ENCODE measurements around the gene PRKAR2B. TPM values are rescaled to one million over a fixed set of nuclear protein-coding genes. Genes with fewer than 3 reads are reported as not detected.

PRKAR2B gene
- total and polyA plus RNA-seq, 2 experiments from 2014 or later = 48.8 to 50.6 TPM

GRCh38 chr7:107122486-107122911, 78.0 kb downstream of the PRKAR2B start:
- H3K36me3 Mint-ChIP-seq (ENCODE audit: low read depth) = no peaks in the 10 kb centered on the region
- H3K27ac ChIP-seq (ENCODE audit: low read depth) = no peak overlapping the region

More at GRCh38 chr7:107122486-107122911, 78.0 kb downstream of the PRKAR2B start:
- ATAC-seq (no peak), DNase-seq (ENCODE audit: low spot score) (no peak)
- Mint-ChIP-seq H3K4me1 (peaks cover 27% of the 10 kb centered on the region), H3K27me3 (ENCODE audit: insufficient read depth, low read depth, poor library complexity) (peaks cover 3% of the 10 kb centered on the region), H3K9me3 (no peaks in the 10 kb centered on the region), H3K4me3 (no peak overlapping the region), H3K27ac (no peak overlapping the region)
- Histone ChIP-seq H3F3A (replicated peaks; ENCODE audit: low read depth) (no peaks in the 10 kb centered on the region), H3K4me2 (no peak overlapping the region), H3K27me3 (ENCODE audit: insufficient read depth) (no peaks in the 10 kb centered on the region), H3K36me3 (ENCODE audit: insufficient read depth) (no peaks in the 10 kb centered on the region), H2AFZ (no peak overlapping the region), H3K4me3 (no peak overlapping the region), H4K20me1 (replicated peaks; ENCODE audit: insufficient read depth) (no peaks in the 10 kb centered on the region), H3K79me2 (replicated peaks; ENCODE audit: insufficient read depth) (no peaks in the 10 kb centered on the region; the same call in none of the 2 replicates), H3K4me1 (ENCODE audit: insufficient read depth) (peaks cover 12% of the 10 kb centered on the region), H3K9me2 (ENCODE audit: insufficient read depth) (no peaks in the 10 kb centered on the region)
- no peak for TF ChIP-seq EZH2phosphoT487 (IDR thresholded peaks at IDR 0.05; ENCODE audit: unreplicated experiment)
- TF ChIP-seq POLR2AphosphoS5 (IDR thresholded peaks at IDR 0.05; ENCODE audit: low read depth) = no peak
- TF ChIP-seq ZNF331 (CRISPR knock-in tag; IDR thresholded peaks at IDR 0.05; ENCODE audit: low read depth) = no peak
- TF ChIP-seq, protein P1, sequence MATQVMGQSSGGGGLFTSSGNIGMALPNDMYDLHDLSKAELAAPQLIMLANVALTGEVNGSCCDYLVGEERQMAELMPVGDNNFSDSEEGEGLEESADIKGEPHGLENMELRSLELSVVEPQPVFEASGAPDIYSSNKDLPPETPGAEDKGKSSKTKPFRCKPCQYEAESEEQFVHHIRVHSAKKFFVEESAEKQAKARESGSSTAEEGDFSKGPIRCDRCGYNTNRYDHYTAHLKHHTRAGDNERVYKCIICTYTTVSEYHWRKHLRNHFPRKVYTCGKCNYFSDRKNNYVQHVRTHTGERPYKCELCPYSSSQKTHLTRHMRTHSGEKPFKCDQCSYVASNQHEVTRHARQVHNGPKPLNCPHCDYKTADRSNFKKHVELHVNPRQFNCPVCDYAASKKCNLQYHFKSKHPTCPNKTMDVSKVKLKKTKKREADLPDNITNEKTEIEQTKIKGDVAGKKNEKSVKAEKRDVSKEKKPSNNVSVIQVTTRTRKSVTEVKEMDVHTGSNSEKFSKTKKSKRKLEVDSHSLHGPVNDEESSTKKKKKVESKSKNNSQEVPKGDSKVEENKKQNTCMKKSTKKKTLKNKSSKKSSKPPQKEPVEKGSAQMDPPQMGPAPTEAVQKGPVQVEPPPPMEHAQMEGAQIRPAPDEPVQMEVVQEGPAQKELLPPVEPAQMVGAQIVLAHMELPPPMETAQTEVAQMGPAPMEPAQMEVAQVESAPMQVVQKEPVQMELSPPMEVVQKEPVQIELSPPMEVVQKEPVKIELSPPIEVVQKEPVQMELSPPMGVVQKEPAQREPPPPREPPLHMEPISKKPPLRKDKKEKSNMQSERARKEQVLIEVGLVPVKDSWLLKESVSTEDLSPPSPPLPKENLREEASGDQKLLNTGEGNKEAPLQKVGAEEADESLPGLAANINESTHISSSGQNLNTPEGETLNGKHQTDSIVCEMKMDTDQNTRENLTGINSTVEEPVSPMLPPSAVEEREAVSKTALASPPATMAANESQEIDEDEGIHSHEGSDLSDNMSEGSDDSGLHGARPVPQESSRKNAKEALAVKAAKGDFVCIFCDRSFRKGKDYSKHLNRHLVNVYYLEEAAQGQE (IDR thresholded peaks at IDR 0.05; ENCODE audit: unreplicated experiment) = no peak
- no peak for TF ChIP-seq JUNB (IDR thresholded peaks at IDR 0.05; ENCODE audit: unreplicated experiment)
- no peak for TF ChIP-seq EZH2 (IDR thresholded peaks at IDR 0.05; ENCODE audit: low read depth, unreplicated experiment)
- TF ChIP-seq ETS1 (IDR thresholded peaks at IDR 0.05) = no peak
- TF ChIP-seq, protein P2, sequence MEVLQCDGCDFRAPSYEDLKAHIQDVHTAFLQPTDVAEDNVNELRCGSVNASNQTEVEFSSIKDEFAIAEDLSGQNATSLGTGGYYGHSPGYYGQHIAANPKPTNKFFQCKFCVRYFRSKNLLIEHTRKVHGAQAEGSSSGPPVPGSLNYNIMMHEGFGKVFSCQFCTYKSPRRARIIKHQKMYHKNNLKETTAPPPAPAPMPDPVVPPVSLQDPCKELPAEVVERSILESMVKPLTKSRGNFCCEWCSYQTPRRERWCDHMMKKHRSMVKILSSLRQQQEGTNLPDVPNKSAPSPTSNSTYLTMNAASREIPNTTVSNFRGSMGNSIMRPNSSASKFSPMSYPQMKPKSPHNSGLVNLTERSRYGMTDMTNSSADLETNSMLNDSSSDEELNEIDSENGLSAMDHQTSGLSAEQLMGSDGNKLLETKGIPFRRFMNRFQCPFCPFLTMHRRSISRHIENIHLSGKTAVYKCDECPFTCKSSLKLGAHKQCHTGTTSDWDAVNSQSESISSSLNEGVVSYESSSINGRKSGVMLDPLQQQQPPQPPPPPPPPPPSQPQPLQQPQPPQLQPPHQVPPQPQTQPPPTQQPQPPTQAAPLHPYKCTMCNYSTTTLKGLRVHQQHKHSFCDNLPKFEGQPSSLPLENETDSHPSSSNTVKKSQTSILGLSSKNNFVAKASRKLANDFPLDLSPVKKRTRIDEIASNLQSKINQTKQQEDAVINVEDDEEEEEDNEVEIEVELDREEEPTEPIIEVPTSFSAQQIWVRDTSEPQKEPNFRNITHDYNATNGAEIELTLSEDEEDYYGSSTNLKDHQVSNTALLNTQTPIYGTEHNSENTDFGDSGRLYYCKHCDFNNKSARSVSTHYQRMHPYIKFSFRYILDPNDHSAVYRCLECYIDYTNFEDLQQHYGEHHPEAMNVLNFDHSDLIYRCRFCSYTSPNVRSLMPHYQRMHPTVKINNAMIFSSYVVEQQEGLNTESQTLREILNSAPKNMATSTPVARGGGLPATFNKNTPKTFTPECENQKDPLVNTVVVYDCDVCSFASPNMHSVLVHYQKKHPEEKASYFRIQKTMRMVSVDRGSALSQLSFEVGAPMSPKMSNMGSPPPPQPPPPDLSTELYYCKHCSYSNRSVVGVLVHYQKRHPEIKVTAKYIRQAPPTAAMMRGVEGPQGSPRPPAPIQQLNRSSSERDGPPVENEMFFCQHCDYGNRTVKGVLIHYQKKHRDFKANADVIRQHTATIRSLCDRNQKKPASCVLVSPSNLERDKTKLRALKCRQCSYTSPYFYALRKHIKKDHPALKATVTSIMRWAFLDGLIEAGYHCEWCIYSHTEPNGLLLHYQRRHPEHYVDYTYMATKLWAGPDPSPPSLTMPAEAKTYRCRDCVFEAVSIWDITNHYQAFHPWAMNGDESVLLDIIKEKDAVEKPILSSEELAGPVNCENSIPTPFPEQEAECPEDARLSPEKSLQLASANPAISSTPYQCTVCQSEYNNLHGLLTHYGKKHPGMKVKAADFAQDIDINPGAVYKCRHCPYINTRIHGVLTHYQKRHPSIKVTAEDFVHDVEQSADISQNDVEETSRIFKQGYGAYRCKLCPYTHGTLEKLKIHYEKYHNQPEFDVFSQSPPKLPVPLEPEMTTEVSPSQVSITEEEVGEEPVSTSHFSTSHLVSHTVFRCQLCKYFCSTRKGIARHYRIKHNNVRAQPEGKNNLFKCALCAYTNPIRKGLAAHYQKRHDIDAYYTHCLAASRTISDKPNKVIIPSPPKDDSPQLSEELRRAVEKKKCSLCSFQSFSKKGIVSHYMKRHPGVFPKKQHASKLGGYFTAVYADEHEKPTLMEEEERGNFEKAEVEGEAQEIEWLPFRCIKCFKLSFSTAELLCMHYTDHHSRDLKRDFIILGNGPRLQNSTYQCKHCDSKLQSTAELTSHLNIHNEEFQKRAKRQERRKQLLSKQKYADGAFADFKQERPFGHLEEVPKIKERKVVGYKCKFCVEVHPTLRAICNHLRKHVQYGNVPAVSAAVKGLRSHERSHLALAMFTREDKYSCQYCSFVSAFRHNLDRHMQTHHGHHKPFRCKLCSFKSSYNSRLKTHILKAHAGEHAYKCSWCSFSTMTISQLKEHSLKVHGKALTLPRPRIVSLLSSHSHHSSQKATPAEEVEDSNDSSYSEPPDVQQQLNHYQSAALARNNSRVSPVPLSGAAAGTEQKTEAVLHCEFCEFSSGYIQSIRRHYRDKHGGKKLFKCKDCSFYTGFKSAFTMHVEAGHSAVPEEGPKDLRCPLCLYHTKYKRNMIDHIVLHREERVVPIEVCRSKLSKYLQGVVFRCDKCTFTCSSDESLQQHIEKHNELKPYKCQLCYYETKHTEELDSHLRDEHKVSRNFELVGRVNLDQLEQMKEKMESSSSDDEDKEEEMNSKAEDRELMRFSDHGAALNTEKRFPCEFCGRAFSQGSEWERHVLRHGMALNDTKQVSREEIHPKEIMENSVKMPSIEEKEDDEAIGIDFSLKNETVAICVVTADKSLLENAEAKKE (CRISPR knock-in tag; IDR thresholded peaks at IDR 0.05) = no peak
- no peak for TF ChIP-seq CREB1 (CRISPR knock-in tag; IDR thresholded peaks at IDR 0.05; ENCODE audit: low read depth)
- TF ChIP-seq ZNF114 (CRISPR knock-in tag; IDR thresholded peaks at IDR 0.05) = no peak
- TF ChIP-seq STAT1 (IDR thresholded peaks at IDR 0.05; ENCODE audit: unreplicated experiment) = no peak
- no peak for TF ChIP-seq NANOG (IDR thresholded peaks at IDR 0.05; ENCODE audit: borderline replicate concordance)
- TF ChIP-seq, protein P3, sequence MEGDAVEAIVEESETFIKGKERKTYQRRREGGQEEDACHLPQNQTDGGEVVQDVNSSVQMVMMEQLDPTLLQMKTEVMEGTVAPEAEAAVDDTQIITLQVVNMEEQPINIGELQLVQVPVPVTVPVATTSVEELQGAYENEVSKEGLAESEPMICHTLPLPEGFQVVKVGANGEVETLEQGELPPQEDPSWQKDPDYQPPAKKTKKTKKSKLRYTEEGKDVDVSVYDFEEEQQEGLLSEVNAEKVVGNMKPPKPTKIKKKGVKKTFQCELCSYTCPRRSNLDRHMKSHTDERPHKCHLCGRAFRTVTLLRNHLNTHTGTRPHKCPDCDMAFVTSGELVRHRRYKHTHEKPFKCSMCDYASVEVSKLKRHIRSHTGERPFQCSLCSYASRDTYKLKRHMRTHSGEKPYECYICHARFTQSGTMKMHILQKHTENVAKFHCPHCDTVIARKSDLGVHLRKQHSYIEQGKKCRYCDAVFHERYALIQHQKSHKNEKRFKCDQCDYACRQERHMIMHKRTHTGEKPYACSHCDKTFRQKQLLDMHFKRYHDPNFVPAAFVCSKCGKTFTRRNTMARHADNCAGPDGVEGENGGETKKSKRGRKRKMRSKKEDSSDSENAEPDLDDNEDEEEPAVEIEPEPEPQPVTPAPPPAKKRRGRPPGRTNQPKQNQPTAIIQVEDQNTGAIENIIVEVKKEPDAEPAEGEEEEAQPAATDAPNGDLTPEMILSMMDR (conservative IDR thresholded peaks at IDR 0.05; ENCODE audit: low read depth in 2 of 2) = no peak

All from GM23338 (cell line).